ENCODE measurements around the gene DCAF8L1.
"Not testable (repeated sequence)": the region's sequence is repeated elsewhere in the genome, so short reads cannot be mapped to it uniquely, and the experiment has no call there.

The DCAF8L1 gene

DNA sequence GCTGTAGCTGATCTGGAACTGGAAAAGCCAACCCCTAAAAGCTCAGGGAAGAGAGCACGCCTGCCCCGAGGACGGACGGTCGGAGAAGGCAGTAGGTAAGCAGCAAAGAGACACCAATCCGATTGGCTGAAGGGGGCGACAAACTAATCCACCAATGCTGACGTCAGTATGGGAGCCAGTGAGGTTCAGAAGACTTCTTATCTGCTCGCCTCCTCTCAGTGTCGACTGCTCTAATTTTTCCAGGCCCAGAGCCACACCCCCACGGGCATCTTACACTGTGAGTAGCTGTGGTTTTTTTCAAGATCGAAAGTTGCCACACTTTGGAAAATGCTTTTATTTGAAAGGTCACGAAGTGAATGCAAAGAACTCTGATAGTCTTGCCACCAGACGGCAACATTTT is at the start of gene DCAF8L1:
Gene DCAF8L1, minus strand, starts transcription at position 101 of the 400 bp plus-strand sequence. CDS start 115 bp downstream, outside the sequence.
- no peak for DNase-seq

DNA sequence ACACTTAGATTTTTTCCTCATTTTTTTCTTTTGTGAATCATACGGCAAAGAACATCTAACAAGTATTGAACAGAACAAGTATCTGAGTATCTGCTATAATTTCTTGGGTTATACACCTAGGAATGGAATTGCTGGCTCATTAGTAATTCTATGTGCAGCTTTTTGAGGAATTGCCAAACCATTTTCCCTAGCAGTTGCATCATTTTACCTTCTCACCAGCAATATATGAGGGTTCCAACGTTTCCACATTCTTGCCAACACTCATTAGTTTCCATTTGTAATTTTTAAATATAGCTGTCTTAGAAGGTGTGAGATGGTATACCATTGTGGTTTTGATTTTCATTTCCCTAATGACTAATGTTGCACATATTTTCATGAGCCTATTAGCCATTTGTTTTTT is 41.1 kb upstream of the DCAF8L1 start:
- DNase-seq, result no peak

DNA sequence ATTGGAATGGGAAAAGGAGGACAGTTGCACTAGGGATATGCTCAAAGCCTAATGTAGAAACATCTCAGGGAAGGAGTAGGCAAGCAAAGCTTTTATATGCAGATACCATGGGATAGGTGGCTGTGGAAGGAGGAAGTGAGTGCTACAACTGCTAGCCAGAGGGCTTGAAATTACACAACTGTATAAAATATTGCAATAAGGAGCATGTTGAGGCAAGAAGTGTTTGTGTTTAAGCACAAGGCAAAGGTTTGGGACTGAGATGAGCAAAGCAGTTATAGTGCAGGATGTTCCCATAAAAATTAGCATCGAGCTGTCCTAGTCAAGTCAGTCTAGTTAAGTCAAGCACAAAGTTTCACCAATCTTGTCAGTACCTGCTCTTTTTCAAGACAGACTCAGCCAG is 35.6 kb upstream of the DCAF8L1 start:
- no peak for DNase-seq

DNA sequence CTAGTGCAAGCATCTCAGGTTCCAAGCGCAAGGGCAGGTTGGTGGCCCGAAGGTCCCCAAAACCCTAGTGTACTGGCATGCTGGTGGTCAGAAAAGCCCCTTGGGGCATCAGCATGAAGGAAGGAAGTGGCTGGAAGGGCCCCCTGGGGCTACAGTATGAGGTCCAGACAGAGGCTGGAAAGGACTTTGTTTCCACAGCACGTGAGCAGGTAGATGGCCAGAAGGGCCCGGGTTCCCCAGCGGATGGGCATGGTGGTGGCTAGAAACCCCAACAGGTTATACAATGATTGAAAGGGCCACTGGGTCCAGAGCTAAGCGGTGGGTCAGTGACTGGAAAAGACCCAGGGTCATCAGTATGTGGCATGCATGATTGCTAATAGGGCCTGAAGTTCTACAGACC is 34.7 kb upstream of the DCAF8L1 start:
- DNase-seq, result no peak

DNA sequence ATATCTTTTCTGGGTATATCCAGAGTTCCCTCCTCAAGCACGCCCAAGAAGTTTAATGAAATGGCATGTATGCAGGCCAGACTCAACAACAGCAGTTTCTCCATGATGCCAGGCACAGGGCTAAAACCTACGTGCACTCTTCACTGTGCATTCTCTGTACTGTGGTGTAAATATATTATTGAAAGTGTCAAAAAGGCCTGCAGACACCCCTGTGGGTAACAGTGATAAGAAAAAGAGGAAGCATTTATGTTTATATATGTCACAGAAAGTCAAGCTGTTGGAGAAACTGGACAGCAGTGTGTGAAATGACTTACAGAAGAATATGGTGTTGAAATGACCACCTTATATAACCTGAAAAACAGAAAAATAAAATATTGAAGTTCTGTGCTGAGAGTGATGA is 29.6 kb upstream of the DCAF8L1 start:
- DNase-seq, result no peak

DNA sequence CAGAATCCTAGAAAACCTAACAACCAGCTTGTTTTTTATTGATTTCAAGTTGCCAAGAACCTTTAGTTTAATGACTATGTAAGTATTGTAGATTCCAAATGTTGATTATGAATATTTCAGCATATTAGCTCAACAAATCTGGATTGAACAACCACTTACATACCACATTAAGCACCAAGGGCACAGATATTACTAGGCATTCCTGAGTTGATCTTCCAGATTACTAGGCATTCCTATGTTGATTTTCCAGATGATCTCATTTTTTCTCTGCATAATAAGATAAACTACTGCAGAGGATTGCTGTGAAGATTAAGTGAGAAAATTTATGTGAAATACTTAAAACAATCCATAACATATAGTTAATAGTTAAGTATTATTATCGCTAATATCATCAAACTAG is 17.4 kb upstream of the DCAF8L1 start:
- DNase-seq, result no peak

DNA sequence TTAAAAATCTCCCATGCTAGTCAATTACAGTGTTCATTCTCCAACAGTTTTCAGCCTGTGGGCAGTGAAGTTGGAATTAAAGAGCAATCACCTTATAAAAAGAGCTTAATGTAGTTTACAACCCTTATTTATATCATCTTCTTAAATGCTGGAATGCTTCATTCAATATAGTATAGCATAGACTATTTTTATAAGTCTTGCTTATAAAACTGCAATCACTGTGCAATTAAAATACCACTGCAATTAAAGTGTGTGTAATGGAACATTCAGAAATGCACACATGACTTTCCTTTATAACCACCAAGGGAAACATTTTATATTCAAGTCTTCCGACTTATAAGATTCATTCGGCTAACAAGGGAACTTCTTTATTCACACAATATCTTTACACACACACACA is 16.4 kb upstream of the DCAF8L1 start:
- DNase-seq, result no peak

DNA sequence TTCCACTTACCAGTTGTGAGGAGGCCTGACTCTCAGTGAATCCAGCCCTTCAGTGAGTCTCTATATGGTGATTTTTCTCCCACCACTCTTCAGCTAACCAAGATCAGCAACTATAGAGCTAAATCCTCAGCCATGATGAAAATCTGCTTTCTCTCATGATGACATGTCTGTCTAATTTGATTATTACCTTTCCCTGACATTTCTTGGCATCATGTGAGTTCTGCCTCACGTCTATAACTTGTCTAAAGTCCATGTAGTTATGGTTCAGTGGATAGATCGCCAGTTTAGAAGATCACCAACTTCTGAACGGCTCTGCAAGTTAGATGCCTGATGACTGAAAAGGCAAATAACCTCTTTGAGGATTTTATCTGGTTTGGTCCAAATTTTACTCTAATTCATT is 14.9 kb upstream of the DCAF8L1 start:
- DNase-seq, result no peak

DNA sequence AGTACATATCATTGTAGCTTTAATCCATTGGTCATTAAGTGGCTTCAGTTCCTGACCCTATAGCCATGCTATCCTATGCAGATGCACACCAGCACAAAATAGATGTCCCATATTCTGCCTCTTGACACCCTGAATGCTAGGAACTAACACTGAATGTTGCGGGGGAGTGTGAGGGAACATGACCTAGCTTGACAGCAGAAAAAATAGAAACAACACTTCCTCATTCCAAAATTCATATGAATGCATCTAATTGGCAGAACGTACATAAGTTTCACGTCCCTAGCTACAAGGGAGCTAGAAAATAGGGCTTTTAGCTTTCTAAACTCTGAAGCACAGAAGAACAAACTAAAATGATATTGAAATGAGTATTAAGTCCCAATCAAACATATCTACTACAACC is 14.4 kb upstream of the DCAF8L1 start:
- no peak for DNase-seq

DNA sequence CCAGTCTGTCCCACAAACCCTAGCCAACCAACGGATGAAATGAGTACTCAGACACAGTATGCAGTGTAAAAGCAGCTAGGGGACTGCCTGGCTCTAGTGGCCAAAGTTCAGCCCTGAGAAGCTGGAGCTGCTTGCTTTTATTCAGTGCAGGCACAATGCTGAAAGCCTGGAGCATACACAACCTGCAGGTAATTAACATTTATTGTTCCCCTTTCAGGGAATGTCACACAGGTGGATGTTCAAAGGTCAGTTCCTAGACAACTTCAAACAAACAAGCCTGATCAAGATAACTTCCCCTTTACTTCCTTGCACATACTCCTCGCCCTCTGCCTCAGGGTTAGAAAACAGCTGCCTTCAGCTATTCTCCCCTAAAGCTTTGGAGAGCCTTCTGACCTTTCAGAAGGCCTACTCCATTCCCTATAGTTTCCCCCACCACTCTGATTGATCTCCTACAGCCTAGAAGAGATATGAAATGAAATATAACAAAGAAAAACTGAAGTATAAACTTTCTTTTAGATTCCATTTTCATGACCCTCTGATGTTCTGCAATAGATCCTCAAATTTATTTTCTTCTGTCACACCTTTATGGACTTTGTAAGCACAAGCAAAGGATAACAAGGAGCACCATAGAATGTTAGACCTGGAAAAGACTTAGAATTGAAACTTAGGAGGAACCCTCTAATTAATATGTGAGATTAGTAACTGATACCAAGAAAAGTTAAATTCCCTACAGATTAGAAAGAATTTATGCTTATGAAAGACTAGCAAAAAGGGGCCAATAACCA is 6.8 kb upstream of the DCAF8L1 start:
- no peak for DNase-seq

DNA sequence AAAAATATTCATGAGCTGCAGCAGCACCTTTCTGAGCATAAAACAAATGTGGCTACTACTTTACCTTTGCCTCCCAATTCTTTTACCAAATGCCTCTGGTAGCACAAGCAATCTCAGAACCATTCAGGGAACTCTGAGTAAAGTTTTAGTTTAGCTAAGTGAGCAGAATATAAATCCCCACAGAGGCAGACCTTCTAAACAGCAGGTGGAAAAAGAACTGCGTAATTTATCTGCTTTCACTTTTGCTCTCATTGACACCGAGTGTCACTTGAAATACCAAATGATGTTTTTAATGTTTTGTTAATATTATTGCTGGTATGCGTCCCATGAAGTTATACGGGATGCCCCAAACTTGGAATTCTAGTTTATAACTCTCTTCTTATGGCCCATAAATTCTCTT is 4.3 kb downstream of the DCAF8L1 start:
- DNase-seq, result not testable (repeated sequence)

DNA sequence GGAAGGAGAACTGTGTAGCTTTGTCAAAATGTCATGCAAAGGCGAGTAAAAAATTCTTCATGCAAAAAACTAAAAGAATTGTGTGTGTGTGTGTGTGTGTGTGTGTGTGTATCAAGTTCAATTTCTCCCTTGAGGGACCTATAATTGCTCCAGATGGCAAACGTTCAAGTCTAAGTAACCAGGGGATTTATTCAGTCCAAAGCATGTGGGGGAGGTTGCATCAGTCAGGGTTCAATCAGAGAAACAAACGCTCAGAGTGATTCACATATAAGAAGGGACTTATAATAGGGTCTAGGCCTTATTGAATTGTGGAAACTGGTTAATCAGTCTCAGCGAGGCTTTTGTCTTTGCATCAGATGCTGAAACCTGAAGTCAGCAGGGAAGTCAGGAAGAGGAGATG is 5.0 kb downstream of the DCAF8L1 start:
- no peak for DNase-seq

DNA sequence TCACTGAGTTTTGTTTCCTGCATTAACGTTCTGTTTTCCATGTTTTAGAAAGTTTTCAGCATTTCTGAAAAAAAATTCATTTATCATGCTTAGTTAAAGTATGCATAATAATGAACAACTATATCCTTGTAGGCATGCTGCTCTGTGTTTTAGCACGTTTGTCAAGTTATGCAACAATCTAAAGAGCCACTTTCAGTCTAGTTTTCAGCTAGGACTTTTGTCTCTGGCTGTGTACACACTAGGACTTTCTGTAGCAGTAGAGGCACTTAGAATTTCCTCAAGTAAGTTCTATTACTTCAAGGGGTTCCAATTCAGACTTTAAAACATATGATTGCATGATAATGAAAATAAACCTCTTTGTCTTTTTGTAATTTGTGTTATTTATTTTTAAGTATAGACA is 12.4 kb downstream of the DCAF8L1 start:
- DNase-seq, result no peak

DNA sequence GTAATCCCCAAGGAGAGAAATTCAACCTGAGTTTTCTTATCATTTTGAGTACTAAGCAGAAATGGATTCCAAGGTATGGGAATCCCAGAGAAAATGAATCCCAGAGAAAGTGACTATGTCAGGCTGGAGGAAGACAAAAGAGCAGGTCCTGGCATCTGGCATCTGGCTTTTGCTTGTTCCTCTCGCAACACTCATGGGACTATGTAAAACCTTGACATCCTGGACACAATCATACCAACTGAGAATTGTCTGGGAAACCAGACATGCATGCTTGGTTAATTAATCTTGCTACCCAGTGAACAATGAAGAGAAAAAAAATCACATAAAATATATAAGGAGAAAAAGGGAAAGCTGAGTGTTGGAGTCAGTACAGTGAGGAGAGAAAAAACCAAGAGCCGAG is 12.9 kb downstream of the DCAF8L1 start:
- no peak for DNase-seq

DNA sequence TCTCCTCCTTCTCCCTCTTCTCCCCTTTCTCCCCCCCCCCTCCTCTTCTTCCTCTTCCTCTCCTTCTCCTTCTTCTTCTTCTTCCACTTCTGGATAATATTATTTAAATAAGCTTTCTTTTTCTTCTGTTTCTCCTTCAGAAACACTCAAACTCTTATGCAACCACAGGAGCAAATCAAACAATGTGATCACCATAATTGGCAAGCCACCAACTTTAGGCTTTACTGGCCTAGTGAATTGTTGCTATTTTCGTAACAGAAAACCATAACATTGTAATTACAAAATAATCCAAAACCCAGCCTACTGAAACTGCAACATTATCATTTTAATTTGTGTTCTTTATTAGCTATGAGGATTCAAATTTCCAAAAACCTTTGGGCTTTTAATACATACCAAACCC is 14.3 kb downstream of the DCAF8L1 start:
- no peak for DNase-seq

DNA sequence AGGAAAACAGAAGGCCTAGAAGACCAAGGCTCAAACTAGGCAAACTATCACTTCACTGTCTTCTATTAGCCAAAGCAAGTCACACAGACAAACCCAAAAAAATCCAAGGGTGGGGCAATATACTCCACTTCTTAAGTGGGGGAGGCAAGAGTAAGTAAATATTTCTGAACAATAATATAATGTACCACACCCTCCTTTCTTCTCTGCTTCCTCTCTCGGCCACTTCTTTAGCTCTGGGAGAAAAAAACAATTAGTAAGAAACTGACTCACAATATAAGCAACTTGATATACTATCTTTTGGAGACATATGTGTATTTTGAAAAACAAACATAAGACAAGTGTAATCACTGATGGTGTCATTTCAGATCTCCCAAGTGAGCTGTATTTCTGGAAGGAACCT is 14.8 kb downstream of the DCAF8L1 start:
- no peak for DNase-seq

DNA sequence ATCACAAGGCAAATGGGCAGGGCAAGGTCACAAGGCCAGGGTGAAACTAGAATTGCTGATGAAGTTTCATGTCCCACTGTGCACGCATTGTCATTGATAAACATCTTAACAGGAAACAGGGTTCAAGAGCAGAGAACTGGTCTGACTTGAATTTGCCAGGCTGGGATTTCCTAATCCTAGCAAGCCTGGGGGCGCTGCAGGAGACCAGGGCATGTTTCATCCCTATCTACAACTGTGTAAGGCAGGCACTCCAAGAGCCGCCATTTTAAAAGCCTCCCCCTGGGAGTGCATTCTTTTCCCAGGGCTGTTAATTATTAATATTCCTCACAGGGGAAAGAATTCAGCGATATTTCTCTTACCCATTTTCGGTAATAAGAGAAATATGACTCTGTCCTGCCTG is 15.9 kb downstream of the DCAF8L1 start:
- DNase-seq, result not testable (repeated sequence)

DNA sequence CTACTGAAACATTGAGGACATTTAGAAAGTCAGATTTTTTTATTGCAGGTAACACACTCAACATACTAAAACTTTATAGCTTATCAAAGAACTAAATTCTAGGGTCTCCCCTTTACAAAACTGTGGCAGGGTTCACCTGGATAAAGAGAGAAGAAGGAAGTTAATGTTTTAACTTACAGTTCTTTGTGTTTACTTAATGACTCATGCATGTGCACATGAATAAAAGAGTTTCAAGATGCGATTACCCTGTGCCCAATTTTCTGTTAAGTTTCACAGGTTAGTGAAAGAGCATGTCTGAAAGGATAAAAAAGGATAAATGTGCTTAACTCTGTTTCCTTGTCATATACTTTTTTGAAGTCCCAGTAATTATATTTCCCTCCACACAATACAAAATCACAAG is 16.8 kb downstream of the DCAF8L1 start:
- DNase-seq, result no peak

DNA sequence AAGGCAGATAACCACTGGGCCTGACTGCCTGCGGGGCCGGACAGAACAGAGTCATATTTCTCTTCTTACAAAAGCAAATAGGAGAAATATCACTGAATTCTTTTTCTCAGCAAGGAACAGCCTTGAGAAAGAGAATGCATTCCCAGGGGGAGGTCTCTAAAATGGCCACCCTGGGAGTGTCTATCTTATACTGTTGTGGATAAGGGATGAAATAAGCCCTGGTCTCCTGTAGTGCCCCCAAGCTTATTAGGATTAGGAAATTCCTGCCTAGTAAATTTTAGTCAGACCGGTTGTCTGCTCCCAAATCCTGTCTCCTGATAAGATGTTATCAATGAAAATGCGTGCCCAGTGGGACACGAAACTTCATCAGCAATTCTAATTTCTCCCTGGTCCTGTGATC is 20.8 kb downstream of the DCAF8L1 start:
- DNase-seq, result not testable (repeated sequence)

DNA sequence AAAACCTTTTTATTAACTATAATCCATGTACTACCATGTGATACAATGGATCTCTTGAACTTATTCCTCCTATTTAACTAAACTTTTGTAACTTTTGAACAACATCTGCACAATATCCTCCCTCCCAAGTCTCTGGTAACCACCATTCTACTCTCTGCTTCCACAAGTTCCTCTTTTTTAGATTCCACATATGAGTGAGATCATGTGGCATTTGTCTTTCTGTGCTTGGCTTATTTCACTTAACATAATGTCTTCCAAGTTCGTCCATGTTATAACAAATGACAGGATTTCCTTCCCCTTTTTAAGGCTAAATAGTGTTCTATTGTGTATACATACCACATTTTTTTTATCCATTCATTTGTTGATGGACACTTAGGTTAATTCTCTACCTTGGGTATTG is 28.1 kb downstream of the DCAF8L1 start:
- no peak for DNase-seq

DNA sequence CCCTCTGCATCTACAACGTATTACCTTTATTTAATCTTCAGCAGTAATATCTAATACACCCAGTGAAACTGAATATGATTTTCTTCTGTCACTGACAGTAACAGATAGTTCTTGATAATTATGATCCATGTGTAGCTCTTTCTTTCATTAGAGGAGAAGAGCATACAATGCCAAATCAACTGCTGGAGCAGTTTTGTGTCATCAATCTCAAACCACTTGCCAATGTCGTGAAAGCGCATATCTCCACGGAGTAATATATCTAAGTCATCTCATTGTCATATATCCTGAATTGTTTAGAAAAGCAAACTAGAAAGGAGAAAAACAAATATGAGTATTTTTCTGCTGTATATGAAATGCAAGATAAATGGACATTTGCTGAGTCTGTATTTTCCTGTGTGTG is 47.9 kb downstream of the DCAF8L1 start:
- DNase-seq, result no peak
